Subcutaneous adipose tissue (tissue), 4 donors: ENCODE results near the gene FBXO30. TPM values are rescaled to one million over a fixed set of nuclear protein-coding genes. Genes with fewer than 3 reads are reported as not detected.

ENCODE experiments used
- CTCF ChIP-seq: fragments of 450-650 bp; IDR thresholded peaks from one replicate; pipeline ENCODE4 v1.5.1; 2016; ENCODE audit warnings: low read depth, mild to moderate bottlenecking, control low read depth, antibody characterized with exemption, moderate library complexity
- total RNA-seq, 4 donors: library from RNA; depleted of rRNA; stranded (reverse); fragments of >200 nt; gene quantifications; one replicate each; pipeline ENCODE4 v1.1.0, GENCODE V29; 2016

The FBXO30 gene
- total RNA-seq, 4 donors from 2014 or later, result 7.5 to 13.9 (median 9.8) TPM

DNA sequence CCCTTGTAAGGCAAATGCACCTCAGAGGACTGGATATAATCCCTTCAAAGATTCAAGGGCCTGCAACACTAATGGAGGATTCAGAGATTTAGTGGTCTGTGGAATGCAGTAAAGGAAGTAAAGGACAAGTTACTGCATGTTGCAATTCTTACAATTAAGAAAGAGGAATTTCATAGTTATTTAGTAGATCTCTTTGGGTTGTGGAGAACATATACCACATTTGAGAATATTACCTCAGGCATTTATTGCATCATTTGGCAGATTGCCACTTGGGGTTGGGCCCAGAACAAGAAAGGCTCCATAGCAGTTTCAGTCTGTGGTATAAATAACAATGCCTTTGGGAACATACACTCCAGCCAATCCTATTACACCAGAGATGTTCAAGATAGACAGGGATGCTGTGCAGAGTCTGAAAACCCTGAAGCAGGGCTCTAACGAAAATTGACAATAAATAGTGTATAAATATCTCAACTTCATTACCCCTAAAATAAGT lies 58.4 kb downstream of the FBXO30 start:
- TF ChIP-seq CTCF, result no peak

- TF ChIP-seq CTCF, result no peak
Observed at GRCh38 chr6:145755682-145756081, 58.9 kb downstream of the FBXO30 start.

- TF ChIP-seq CTCF, result no peak
Observed at GRCh38 chr6:145752638-145753037, 62.0 kb downstream of the FBXO30 start.

- TF ChIP-seq CTCF, result no peak
Observed at GRCh38 chr6:145749632-145750031, 65.0 kb downstream of the FBXO30 start.

DNA sequence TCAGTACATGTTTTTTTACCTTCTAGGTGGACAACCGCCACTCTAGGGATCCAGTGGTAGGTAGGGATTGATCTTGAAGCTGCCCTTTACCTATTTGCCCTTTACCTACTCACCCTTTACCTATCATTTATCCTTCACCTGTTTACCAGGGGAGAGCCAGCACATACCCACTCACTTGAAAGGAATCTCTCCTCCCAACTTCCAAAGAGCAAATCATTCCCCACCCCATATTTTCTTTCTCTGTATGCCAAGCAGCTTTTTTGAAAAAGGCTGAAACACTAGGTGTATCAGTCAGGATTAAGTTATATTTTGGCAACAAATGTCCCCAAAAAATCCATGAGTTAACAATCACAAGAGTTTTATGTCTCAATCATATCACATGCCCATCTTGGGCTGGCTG lies 68.7 kb downstream of the FBXO30 start:
- no peak for TF ChIP-seq CTCF

- TF ChIP-seq CTCF, result no peak
Observed at GRCh38 chr6:145744619-145745018, 70.0 kb downstream of the FBXO30 start.

Other genes with a start within 250 kb of the FBXO30 start
- 10 to 100 TPM in 3 of 4 donors, 1 to 10 TPM in 1; 7.3 to 30.7 (median 19.4) TPM for gene EPM2A, start 79.3 kb downstream of the FBXO30 start, total RNA-seq
- 10 to 100 TPM; 37.7 to 47.9 (median 43.6) TPM for gene SHPRH, start 149.6 kb upstream of the FBXO30 start, total RNA-seq
- gene GRM1, start 214.3 kb upstream of the FBXO30 start, total RNA-seq, result under 1 TPM in 2 of 4 donors, not detected in 2; under 0.01 TPM